ENCODE measurements around the gene MSRB1.
"Not testable (repeated sequence)": the region's sequence is repeated elsewhere in the genome, so short reads cannot be mapped to it uniquely, and the experiment has no call there.

Gene MSRB1

GRCh38 chr16:1938316-1938715, 4.7 kb downstream of the MSRB1 start:
- DNase-seq, result no peak

GRCh38 chr16:1936945-1937479, 6.0 kb downstream of the MSRB1 start:
- no peak for DNase-seq

- no peak for DNase-seq
These were observed 9.8 kb downstream of the MSRB1 start for GRCh38 chr16:1933097-1933661.

GRCh38 chr16:1932050-1933028, 10.7 kb downstream of the MSRB1 start:
- no peak for DNase-seq

GRCh38 chr16:1930338-1930720, 12.7 kb downstream of the MSRB1 start:
- no peak for DNase-seq

GRCh38 chr16:1929578-1930337, 13.2 kb downstream of the MSRB1 start:
- DNase-seq, result peak in 1 of 2 experiments; percentile 88

- DNase-seq, result no peak
These were observed 13.9 kb downstream of the MSRB1 start for GRCh38 chr16:1929105-1929504.

- DNase-seq, result no peak
These were observed 16.7 kb downstream of the MSRB1 start for GRCh38 chr16:1926271-1926670.

GRCh38 chr16:1924095-1924494, 18.9 kb downstream of the MSRB1 start:
- DNase-seq, result no peak

- peak in 1 of 2 experiments; percentile 16 for DNase-seq
These were observed 19.5 kb downstream of the MSRB1 start for GRCh38 chr16:1923299-1924034.

- DNase-seq, result no peak
These were observed 20.6 kb downstream of the MSRB1 start for GRCh38 chr16:1922357-1922756.

GRCh38 chr16:1920727-1921171, 22.2 kb downstream of the MSRB1 start:
- no peak for DNase-seq

- DNase-seq, result not testable (repeated sequence)
These were observed 22.9 kb downstream of the MSRB1 start for GRCh38 chr16:1920122-1920521.

- no peak for DNase-seq
These were observed 23.5 kb downstream of the MSRB1 start for GRCh38 chr16:1919327-1919998.

- DNase-seq, result no peak
These were observed 24.4 kb downstream of the MSRB1 start, which contains the start of gene HS3ST6 for GRCh38 chr16:1918351-1919326. TSS of gene HS3ST6 (minus strand) at chr16:1918415. CDS start at chr16:1918323, 92 bp downstream.

- no peak for DNase-seq
These were observed 25.2 kb downstream of the MSRB1 start for GRCh38 chr16:1917665-1918350.

- DNase-seq, result no peak
These were observed 25.8 kb downstream of the MSRB1 start for GRCh38 chr16:1917056-1917664.

GRCh38 chr16:1916640-1916990, 26.4 kb downstream of the MSRB1 start:
- DNase-seq, result no peak
